PC-3 (cell line): ENCODE results near the gene GRK3. TPM values are rescaled to one million over a fixed set of nuclear protein-coding genes. Genes with fewer than 3 reads are reported as not detected.

Source experiments
- ATAC-seq: fragments of 200-7000 bp; cut with Tn5 transposase; 2 replicates; pipeline ENCODE4 v1.9.1; 2020; ENCODE audit warnings: mild to moderate bottlenecking, moderate library complexity
- BruUV-seq: library from RNA; stranded (reverse); fragments of 400-500 nt; replicated peaks from 2 replicates; lab custom pipeline; 2021; lab: Mats Ljungman, UMichigan
- CTCF ChIA-PET: fragments of 300-600 bp; sonication (Branson Sonifier 250); formaldehyde crosslinking; loops from one replicate; lab custom pipeline; 2022; ENCODE audit warnings: antibody characterized with exemption; lab: Charles Lee
- POLR2A ChIA-PET: fragments of 300-600 bp; sonication (Branson Sonifier 250); formaldehyde crosslinking; loops from one replicate; lab custom pipeline; 2022; ENCODE audit warnings: antibody characterized with exemption; ENCODE audit not compliant: unreplicated experiment; lab: Charles Lee
- DNase-seq: peaks from one replicate; pipeline ENCODE4 v3.0.0-alpha.2; 2015
- H2AFZ ChIP-seq: fragments of 300-600 bp; sonication (generic); 2 replicates; pipeline ENCODE4 v1.6.0; 2016; ENCODE audit warnings: antibody characterized with exemption, low read length
- H3F3A ChIP-seq: fragments of 300-600 bp; sonication (generic); one replicate; pipeline ENCODE4 v1.6.0; 2017; ENCODE audit warnings: antibody characterized with exemption, low read length, control low read depth, mild to moderate bottlenecking; ENCODE audit not compliant: unreplicated experiment
- H3K27ac ChIP-seq: fragments of 300-600 bp; sonication (generic); 2 replicates; pipeline ENCODE4 v1.5.1; 2016; ENCODE audit warnings: mild to moderate bottlenecking, low read length
- H3K27me3 ChIP-seq: fragments of 300-600 bp; sonication (generic); 2 replicates; pipeline ENCODE4 v1.6.1; 2016; ENCODE audit warnings: low read length, mixed read lengths
- H3K36me3 ChIP-seq: fragments of 300-600 bp; sonication (generic); 2 replicates; pipeline ENCODE4 v1.6.1; 2016; ENCODE audit warnings: low read depth, mixed run types, low read length, mixed read lengths
- H3K4me1 ChIP-seq: fragments of 300-600 bp; sonication (generic); 2 replicates; pipeline ENCODE4 v1.5.1; 2016; ENCODE audit warnings: low read length; ENCODE audit not compliant: insufficient read depth
- H3K4me2 ChIP-seq: fragments of 300-600 bp; sonication (generic); 2 replicates; pipeline ENCODE4 v1.6.0; 2016; ENCODE audit warnings: low read length
- H3K4me3 ChIP-seq: fragments of 300-600 bp; sonication (generic); 2 replicates; pipeline ENCODE4 v1.5.1; 2016; ENCODE audit warnings: mild to moderate bottlenecking, low read length, mixed read lengths
- H3K79me2 ChIP-seq: fragments of 300-600 bp; sonication (generic); 2 replicates; pipeline ENCODE4 v1.6.1; 2017; ENCODE audit warnings: low read length, mixed read lengths
- H3K9ac ChIP-seq: fragments of 300-600 bp; sonication (generic); 2 replicates; pipeline ENCODE4 v1.6.0; 2016; ENCODE audit warnings: mild to moderate bottlenecking, low read length
- H3K9me2 ChIP-seq: fragments of 300-600 bp; sonication (generic); replicated peaks from 2 replicates; pipeline ENCODE4 v1.6.1; 2016; ENCODE audit warnings: mixed run types, low read length, mixed read lengths
- H3K9me3 ChIP-seq: fragments of 300-600 bp; sonication (generic); 2 replicates; pipeline ENCODE4 v1.6.1; 2016; ENCODE audit warnings: low read length, mixed read lengths
- H4K20me1 ChIP-seq: fragments of 300-600 bp; sonication (generic); 2 replicates; pipeline ENCODE4 v1.6.1; 2016; ENCODE audit warnings: low read length, mixed read lengths
- EZH2 ChIP-seq: fragments of 300-600 bp; sonication (generic); IDR thresholded peaks from one replicate; pipeline ENCODE4 v1.6.1; 2017; ENCODE audit warnings: antibody characterized with exemption, mild to moderate bottlenecking, low read length; ENCODE audit not compliant: unreplicated experiment
- EZH2phosphoT487 ChIP-seq: fragments of 300-600 bp; sonication (generic); IDR thresholded peaks from 2 replicates; pipeline ENCODE4 v1.6.1; 2018; ENCODE audit warnings: mild to moderate bottlenecking, antibody characterized with exemption, low read length, borderline replicate concordance
- intact Hi-C: fragments of 100-400 bp; cut with micrococcal nuclease; formaldehyde crosslinking; loops from 2 replicates; pipeline ENCODE4 v1.9.0; 2023
- total RNA-seq: library from RNA; depleted of rRNA; stranded (reverse); fragments of >200 nt; gene quantifications from 2 replicates; pipeline ENCODE4 v1.2.3, GENCODE V29; 2014
- TF ChIP-seq, protein P1 (sequence below): fragments of 300-600 bp; sonication (generic); conservative IDR thresholded peaks from 2 replicates; pipeline ENCODE4 v1.5.1; 2017; ENCODE audit warnings: antibody characterized with exemption, low read depth, mild to moderate bottlenecking, low read length

The GRK3 gene
- total RNA-seq, 1 experiment from 2014 or later, result under 0.01 TPM

DNA sequence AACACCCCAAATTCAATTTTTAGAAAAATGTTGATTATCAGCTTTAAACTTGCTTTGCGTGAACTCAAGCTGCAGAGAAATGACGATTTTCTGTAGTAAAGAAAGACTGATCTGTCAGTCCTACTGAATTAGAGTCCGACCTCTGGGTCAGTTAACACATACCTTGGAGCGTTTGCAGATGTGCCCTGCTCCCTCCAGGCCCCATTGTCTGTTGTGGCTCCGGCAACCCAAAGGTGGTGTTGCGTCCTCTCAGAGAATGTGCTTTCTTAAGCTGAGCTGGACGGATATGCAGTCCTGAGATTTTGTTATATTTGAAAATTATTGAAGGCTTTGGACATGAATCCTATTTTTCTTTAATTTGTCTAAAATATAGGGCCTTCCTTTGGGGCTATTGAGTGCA, 146.0 kb downstream of the GRK3 start:
- no peaks in the 10 kb centered on the region for H3K79me2 ChIP-seq
- peaks cover 24% of the 10 kb centered on the region for H3K27me3 ChIP-seq
- H3F3A ChIP-seq, result no peaks in the 10 kb centered on the region
- no peak overlapping the region for H3K4me3 ChIP-seq
- no peaks in the 10 kb centered on the region for H3K9me3 ChIP-seq
- intact Hi-C loops, result no loop called here
- H3K36me3 ChIP-seq, result no peaks in the 10 kb centered on the region
- no peak overlapping the region for H3K4me2 ChIP-seq
- no TSS peak for BruUV-seq
- no peak overlapping the region for H2AFZ ChIP-seq
- H3K9ac ChIP-seq, result no peak overlapping the region
- no peak overlapping the region for H3K27ac ChIP-seq
- ATAC-seq, result no peak
- no peaks in the 10 kb centered on the region for H4K20me1 ChIP-seq
- H3K4me1 ChIP-seq, result no peaks in the 10 kb centered on the region
- POLR2A ChIA-PET, result no interaction called here
- H3K9me2 ChIP-seq, result no peaks in the 10 kb centered on the region
- no peak for DNase-seq
- CTCF ChIA-PET, result no interaction called here
- TF ChIP-seq EZH2, result no peak

GRCh38 chr22:25711491-25711890, 147.0 kb downstream of the GRK3 start:
- H3F3A ChIP-seq, result no peaks in the 10 kb centered on the region
- no peaks in the 10 kb centered on the region for H3K79me2 ChIP-seq
- no peaks in the 10 kb centered on the region for H3K9me2 ChIP-seq
- CTCF ChIA-PET, result no interaction called here
- H4K20me1 ChIP-seq, result no peaks in the 10 kb centered on the region
- DNase-seq (no peak), ATAC-seq (no peak)
- POLR2A ChIA-PET, result no interaction called here
- intact Hi-C loops, result no loop called here
- H3K27me3 ChIP-seq, result peaks cover 22% of the 10 kb centered on the region
- H3K9ac ChIP-seq, result no peak overlapping the region
- BruUV-seq, result no TSS peak
- no peak overlapping the region for H3K4me3 ChIP-seq
- no peak overlapping the region for H2AFZ ChIP-seq
- H3K27ac ChIP-seq, result no peak overlapping the region
- no peaks in the 10 kb centered on the region for H3K9me3 ChIP-seq
- no peak overlapping the region for H3K4me2 ChIP-seq
- H3K36me3 ChIP-seq, result no peaks in the 10 kb centered on the region
- H3K4me1 ChIP-seq, result no peaks in the 10 kb centered on the region
- TF ChIP-seq, protein P1, sequence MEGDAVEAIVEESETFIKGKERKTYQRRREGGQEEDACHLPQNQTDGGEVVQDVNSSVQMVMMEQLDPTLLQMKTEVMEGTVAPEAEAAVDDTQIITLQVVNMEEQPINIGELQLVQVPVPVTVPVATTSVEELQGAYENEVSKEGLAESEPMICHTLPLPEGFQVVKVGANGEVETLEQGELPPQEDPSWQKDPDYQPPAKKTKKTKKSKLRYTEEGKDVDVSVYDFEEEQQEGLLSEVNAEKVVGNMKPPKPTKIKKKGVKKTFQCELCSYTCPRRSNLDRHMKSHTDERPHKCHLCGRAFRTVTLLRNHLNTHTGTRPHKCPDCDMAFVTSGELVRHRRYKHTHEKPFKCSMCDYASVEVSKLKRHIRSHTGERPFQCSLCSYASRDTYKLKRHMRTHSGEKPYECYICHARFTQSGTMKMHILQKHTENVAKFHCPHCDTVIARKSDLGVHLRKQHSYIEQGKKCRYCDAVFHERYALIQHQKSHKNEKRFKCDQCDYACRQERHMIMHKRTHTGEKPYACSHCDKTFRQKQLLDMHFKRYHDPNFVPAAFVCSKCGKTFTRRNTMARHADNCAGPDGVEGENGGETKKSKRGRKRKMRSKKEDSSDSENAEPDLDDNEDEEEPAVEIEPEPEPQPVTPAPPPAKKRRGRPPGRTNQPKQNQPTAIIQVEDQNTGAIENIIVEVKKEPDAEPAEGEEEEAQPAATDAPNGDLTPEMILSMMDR, result no peak
- TF ChIP-seq EZH2 (no peak), EZH2phosphoT487 (no peak)

GRCh38 chr22:25712661-25713400, 148.4 kb downstream of the GRK3 start:
- CTCF ChIA-PET, result no interaction called here

More at GRCh38 chr22:25712661-25713400, 148.4 kb downstream of the GRK3 start:
- no peak for TF ChIP-seq EZH2
- TF ChIP-seq EZH2phosphoT487, result no peak
- TF ChIP-seq, protein P1, result no peak
- no peaks in the 10 kb centered on the region for H3K9me3 ChIP-seq
- H3K9me2 ChIP-seq, result no peaks in the 10 kb centered on the region
- no TSS peak for BruUV-seq
- no peak overlapping the region for H3K27ac ChIP-seq
- H4K20me1 ChIP-seq, result no peaks in the 10 kb centered on the region
- intact Hi-C loops, result no loop called here
- H3K4me1 ChIP-seq, result no peaks in the 10 kb centered on the region
- no peak overlapping the region for H3K9ac ChIP-seq
- ATAC-seq, result no peak
- H3F3A ChIP-seq, result no peaks in the 10 kb centered on the region
- H3K4me3 ChIP-seq, result no peak overlapping the region
- no peak overlapping the region for H3K4me2 ChIP-seq
- no peaks in the 10 kb centered on the region for H3K79me2 ChIP-seq
- peaks cover 35% of the 10 kb centered on the region for H3K27me3 ChIP-seq
- DNase-seq, result no peak
- H2AFZ ChIP-seq, result no peak overlapping the region
- POLR2A ChIA-PET, result interaction anchor here (0.5 kb wide), 1 partner anchor 397 kb away, joined by 6 read pairs; no protein-coding TSS in a partner anchor
- no peaks in the 10 kb centered on the region for H3K36me3 ChIP-seq
